Skin of body (tissue), 2 donors: Measurements from ENCODE around the gene SHMT2. TPM values are rescaled to one million over a fixed set of nuclear protein-coding genes. Genes with fewer than 3 reads are reported as not detected.
A peak's percentile ranks its signal among the peaks of the same experiment; 100 is the strongest.

Source experiments
- DNase-seq: peaks from one replicate; lab custom pipeline; 2025; lab: John Stamatoyannopoulos, UW
- total RNA-seq: library from RNA; depleted of rRNA; stranded (reverse); fragments of >200 nt; gene quantifications from one replicate; pipeline ENCODE4 v1.2.3, GENCODE V29; 2014

The SHMT2 gene
- total RNA-seq: 48.8 TPM

DNA sequence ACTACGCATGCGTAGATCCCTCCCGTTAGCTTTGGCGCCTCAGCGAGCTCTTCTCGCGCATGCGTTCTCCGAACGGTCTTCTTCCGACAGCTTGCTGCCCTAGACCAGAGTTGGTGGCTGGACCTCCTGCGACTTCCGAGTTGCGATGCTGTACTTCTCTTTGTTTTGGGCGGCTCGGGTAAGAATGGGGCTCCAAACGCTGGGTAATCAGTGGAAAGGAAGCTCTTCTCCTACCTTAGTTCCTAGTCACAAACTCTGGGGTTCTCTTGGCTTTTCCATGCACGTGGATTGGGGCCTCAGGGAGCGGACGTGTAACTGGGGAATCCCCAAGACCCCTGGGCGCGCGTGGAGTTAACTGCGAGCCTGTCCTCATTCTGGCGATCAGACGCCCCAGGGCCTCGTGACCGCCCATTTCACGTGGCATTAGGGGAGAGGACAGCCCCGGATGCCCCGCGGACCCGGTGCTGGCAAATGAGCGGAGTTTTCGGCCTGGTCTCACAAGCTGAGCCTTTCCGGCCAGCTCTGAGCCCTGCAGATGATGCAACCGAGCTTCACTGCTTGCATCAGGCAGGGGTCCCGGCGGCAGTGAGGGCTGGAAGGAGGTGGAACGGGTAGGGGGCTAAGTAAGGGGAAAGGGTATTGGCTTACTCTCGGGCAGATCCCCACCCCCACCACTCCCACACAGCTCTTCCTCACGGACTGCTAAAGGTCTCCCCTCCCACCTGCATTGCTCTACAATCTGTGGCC, at the start of gene SHMT2:
Gene SHMT2, plus strand, starts transcription at position 78 of the 747 bp plus-strand sequence. Its CDS starts 68 bp downstream, at position 146.
- peak; percentile 94 for DNase-seq

DNA sequence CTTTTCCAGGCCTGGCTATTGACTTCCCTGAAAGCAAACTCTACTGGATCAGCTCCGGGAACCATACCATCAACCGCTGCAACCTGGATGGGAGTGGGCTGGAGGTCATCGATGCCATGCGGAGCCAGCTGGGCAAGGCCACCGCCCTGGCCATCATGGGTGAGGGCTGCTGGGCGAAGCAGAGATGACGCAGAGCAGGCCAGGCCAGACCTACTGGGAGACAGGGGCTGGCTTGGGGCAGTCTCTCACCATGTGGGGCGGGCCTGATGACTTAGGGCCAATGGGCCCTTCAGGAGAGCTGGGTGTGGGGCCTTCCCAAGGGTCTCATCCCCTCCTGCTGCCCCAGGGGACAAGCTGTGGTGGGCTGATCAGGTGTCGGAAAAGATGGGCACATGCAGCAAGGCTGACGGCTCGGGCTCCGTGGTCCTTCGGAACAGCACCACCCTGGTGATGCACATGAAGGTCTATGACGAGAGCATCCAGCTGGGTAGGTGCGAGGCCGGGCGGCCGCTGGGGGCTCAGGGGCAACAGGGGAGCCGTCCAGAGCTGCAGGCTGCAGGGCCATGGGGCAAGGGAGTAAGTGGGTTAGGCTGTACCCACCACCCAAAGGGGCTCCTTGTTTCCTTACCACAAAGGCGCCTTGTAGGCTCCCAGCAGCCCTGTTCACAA, 49.1 kb upstream of the SHMT2 start:
- no peak for DNase-seq

DNA sequence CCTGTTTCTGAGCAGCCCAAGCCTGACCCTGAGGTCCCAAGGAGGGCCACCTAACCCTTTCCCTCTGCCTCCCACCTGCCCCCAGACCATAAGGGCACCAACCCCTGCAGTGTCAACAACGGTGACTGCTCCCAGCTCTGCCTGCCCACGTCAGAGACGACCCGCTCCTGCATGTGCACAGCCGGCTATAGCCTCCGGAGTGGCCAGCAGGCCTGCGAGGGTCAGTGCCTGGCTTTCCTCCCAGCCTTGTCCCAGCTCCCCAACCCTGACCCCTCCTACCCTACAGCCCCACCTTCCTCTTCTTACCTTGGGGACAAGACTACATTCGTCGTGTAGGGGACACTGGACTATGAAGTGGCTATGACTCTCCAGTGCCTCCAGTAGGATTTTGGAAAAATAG, 48.4 kb upstream of the SHMT2 start:
- DNase-seq: no peak

DNA sequence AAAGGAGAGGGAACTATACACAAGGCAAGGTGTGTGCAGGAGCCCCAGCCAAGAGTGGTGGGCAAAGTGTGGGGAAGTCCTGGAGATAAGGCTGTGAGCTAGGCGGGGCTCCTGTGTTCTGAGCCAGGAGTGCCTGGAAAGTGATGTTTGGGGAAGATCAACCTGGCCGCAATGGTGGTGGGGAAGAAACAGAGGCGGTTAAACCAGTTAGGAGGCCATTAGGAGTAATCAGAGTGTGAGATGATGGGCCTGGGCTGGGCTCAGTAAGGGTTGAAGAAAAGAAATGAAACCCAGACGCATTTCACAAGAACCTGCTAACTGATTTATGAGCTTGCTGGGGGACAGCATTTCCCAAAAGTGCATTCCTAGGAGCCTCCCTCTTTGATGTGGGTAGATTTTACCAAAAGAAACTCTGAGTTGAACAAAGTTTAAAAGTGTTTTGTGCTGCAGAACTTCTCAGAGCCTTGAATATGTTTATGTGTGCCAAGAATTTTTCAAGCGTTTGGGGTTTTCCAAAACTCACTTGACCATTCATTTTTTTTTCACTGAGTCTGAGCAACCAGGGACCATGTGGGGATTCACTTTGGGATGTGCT, 47.9 kb upstream of the SHMT2 start:
- no peak for DNase-seq

DNA sequence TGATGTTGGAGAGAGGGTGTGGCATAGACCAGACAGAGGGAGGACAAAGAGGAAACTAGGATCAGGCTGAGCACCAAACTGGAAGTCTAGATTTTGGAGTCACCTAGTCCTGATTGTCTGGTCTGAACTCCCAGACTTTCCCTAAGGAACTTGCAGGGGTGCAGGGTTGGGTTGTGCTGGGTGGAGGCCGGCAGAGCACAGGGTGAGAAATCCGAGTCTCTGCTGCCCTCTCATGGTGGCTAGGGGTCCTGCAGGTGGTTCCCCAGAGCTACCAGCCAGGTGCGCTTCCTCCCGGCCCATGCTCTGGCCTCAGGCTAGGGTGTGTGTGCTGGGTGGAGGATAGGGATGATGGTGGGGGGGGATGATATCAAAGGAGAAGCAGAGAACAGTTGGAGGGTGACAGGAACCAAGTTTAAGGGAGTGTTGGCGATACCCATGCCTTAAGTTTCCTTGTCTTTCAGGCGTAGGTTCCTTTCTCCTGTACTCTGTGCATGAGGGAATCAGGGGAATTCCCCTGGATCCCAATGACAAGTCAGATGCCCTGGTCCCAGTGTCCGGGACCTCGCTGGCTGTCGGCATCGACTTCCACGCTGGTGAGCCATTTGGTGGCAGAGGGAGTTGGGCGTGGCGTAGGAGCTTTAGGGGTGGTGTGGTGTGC, 46.5 kb upstream of the SHMT2 start:
- peak; percentile 56 for DNase-seq

DNA sequence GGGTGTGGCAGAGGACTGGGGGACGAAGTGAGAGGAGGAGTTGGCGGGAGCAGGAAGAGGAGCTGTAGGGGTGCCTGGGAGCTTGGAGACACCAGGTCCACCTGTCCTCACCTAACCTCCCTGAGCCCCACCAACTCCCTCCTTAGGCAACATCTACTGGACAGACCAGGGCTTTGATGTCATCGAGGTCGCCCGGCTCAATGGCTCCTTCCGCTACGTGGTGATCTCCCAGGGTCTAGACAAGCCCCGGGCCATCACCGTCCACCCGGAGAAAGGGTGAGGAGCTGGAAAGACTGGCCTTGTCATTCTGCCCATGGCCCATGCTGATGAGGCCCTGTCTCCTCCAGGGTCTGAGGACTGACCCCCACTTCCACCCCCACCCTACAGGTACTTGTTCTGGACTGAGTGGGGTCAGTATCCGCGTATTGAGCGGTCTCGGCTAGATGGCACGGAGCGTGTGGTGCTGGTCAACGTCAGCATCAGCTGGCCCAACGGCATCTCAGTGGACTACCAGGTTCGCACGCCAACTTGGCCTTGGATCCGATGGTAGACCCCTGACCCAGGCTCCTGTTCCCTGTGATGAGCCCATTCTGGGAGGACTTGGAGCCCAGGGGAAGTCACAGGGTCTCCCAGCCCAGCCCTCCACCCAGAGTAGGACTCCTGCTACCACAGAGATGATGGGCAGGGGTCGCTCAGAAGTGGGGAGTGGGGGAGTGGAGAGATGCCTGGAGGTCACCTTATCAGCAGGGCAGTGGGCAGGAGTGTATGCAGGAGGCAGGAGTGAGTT, 45.4 kb upstream of the SHMT2 start:
- no peak for DNase-seq

DNA sequence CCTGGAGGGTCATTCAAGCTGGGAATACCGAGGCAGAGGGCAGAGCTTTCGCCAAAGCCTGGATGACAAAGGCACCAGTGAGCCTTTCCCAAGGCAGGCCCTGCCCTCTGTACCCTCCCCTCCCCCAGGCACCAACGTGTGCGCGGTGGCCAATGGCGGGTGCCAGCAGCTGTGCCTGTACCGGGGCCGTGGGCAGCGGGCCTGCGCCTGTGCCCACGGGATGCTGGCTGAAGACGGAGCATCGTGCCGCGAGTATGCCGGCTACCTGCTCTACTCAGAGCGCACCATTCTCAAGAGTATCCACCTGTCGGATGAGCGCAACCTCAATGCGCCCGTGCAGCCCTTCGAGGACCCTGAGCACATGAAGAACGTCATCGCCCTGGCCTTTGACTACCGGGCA, 44.1 kb upstream of the SHMT2 start:
- DNase-seq: no peak

DNA sequence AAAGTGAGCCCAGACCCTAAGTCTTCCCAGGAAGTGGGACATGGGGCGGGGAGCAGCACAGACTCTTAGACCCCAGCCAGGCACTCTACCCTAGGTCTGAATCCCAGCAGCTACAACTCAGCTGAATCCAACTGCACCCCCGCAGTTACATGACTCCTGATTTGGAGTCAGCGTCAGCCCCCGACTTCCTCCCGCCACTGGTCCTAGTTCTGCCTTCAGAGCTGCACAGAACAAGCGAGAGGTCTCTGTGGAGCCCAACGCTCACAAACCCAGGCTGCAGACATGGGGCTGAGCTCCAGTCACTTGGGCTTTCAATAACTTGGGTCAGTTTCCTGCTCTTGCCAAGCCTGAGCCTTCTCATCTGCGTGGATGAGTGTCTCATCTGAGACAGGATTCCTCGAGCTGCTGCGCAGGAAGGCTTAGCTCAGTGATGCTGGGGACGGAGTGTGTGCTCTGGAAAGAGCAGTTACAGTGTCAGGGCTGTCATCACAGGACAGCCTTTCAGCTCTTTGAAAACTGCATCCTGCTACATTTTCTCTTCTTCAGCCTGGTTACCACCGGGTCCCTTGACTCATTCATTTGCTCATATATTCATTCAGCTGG, 43.5 kb upstream of the SHMT2 start:
- DNase-seq: no peak

DNA sequence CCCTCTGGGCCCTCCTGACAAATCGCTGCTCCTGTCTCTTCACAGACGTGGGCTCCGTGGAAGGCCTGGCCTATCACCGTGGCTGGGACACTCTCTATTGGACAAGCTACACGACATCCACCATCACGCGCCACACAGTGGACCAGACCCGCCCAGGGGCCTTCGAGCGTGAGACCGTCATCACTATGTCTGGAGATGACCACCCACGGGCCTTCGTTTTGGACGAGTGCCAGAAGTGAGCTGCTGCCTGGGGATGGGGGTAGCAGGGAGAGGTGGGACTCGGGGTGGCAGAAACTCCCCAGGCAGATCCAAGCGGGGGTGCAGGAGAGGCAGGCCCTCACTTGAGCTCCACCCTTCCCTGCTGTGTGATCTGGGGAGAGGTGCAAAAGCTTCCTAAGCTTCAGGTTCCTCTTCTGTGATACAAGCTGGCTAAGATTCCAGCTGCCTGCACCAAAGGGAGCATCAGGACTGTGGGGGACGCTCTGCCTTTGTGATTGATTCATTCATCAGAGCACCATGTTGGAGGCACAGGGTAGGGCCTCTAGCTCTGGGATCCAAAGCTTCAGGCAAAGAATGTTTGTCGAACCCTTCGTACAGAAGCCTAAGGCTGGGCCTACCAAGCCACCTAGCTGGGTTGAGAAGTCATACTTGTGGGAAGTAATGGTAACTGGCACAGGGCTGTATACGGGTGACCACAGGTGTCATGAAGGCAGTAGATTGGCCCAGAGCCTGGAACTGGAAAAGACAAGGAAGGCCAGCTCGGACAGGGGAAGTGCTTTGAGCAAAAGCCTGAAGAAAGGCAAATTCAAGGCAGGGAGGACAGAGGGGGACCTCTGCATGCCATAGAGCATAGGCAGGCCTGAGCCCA, 42.1 kb upstream of the SHMT2 start:
- DNase-seq: no peak

DNA sequence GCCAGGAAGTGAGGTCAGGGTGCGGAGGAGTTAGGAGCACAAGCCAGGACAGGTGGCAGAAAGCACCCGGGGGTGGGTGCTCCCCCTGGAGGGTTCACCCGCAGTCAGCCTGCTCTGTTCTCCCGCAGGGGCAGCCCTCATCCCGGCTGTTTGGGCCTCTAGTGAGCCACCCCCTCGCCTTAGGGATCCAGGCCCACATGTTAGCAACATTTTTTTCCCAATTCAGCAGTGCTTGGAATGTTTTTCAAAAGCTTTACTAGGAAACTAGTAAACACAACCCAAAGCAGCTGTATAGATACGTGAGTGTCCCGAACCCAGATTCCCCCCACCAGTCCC, 41.5 kb upstream of the SHMT2 start:
- DNase-seq: no peak

DNA sequence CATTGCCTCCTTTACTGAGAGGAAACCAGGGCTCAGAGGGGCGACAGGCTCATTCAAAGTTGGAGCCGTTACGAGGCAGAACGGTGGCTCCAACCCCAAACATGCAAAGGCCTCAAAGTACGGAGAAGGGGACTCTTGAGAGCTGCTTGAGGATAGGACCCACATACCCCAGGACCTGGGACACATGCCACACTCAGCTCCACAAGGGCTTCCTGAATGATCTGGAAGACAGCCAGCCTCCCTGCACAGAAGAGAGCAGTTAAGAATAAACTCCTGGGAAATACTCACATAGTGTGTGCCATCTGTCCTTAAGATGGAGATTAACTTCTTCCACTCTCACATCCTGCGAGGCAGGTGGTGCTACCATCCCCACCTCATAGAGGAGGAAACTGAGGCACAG, 39.5 kb upstream of the SHMT2 start:
- DNase-seq: no peak

DNA sequence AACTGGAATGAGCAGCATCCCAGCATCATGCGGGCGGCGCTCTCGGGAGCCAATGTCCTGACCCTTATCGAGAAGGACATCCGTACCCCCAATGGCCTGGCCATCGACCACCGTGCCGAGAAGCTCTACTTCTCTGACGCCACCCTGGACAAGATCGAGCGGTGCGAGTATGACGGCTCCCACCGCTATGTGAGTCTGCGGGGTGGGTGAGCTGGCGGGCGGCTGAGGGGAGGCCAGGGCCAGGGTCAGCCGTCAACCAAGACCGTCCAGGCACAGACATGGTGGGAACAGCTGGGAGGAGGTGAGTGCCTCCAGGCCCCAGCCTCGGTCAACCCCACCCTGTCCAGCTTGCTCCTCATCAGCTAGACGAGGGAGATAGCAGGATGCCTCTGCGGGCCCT, 38.7 kb upstream of the SHMT2 start:
- DNase-seq: no peak

DNA sequence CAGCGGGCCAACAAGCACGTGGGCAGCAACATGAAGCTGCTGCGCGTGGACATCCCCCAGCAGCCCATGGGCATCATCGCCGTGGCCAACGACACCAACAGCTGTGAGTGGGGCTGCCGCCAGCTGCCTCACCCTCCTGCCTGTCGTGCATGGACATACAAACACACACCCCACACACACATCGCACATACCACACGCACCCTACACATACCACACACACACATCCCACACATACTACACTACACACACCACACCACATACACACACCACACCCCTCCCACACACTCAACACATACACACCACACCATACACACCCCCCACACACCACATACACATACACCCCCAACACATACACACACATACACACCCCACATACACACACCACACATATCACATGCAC, 38.1 kb upstream of the SHMT2 start:
- DNase-seq: no peak

DNA sequence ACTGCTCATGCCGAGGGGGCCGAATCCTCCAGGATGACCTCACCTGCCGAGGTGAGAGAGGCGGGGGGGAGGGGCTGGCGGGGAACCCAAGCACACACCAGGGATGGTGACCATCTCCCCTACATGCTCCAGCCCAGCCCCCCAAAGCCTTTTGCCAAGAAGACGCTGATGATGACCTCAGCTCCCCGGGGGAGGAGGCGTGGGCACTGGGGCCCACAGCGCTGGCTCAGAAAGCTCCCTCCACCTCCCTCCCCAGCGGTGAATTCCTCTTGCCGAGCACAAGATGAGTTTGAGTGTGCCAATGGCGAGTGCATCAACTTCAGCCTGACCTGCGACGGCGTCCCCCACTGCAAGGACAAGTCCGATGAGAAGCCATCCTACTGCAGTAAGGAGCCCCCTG, 36.6 kb upstream of the SHMT2 start:
- no peak for DNase-seq

DNA sequence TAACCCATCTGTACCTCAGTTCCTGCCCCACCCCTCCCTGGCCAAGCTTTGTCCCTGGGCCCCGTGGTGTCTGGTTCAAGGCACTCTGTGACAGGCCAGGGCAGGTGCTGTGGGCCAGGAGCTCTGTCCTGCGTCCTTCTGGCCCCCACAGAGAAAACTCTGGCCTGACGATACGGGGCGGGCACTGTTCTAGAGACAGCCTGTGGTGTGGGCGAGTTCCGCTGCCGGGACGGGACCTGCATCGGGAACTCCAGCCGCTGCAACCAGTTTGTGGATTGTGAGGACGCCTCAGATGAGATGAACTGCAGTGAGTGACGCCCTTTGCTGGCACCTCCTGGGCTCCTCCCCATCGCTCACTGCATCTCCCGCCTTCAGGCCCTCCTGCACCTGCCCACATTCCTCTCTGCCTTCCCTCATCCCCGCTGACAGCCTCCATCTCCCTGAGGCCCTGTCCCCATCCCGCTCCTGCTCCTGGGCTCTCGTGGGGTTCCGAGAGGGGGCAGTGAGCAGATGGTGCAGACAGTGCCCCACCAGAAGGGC, 35.7 kb upstream of the SHMT2 start:
- DNase-seq: no peak

DNA sequence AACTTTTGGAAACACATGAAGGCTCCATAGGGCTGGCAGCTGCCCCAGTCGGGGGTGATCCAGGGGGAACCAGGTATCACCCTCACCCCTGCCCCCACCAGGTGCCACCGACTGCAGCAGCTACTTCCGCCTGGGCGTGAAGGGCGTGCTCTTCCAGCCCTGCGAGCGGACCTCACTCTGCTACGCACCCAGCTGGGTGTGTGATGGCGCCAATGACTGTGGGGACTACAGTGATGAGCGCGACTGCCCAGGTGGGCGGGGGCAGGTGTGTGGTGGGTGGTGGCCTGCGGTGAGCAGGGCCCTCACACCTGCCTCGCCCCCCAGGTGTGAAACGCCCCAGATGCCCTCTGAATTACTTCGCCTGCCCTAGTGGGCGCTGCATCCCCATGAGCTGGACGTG, 35.3 kb upstream of the SHMT2 start:
- no peak for DNase-seq

DNA sequence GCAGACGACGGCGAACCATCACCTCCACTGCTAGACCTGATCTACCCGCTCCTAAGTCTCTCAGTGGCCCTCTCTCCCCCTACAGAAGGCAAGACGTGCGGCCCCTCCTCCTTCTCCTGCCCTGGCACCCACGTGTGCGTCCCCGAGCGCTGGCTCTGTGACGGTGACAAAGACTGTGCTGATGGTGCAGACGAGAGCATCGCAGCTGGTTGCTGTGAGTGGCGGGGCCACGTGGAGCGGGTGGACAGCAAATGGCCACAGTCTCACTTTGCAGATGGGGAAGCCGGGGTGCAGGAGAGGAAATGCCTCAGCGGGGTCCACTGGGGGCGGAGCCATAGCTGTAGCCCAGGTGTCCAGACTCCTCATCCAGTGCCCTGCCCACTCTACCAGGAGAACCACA, 34.3 kb upstream of the SHMT2 start:
- DNase-seq: no peak

DNA sequence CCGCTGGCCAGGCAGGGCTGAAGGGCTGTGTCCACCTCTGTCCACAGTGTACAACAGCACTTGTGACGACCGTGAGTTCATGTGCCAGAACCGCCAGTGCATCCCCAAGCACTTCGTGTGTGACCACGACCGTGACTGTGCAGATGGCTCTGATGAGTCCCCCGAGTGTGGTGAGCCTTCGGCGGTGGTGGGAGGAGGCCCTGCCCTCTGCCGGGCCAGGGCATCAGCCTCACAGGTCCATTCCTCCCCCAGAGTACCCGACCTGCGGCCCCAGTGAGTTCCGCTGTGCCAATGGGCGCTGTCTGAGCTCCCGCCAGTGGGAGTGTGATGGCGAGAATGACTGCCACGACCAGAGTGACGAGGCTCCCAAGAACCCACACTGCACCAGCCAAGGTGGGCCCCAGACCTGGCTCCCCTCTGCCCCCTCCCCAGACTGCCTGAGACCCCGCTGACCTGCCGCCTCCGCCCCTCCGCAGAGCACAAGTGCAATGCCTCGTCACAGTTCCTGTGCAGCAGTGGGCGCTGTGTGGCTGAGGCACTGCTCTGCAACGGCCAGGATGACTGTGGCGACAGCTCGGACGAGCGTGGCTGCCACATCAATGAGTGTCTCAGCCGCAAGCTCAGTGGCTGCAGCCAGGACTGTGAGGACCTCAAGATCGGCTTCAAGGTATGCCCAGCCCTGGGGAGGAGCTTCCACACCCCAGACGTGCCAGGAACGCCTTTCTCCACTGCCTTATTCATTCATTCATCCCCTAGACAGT, 33.7 kb upstream of the SHMT2 start:
- DNase-seq: no peak

DNA sequence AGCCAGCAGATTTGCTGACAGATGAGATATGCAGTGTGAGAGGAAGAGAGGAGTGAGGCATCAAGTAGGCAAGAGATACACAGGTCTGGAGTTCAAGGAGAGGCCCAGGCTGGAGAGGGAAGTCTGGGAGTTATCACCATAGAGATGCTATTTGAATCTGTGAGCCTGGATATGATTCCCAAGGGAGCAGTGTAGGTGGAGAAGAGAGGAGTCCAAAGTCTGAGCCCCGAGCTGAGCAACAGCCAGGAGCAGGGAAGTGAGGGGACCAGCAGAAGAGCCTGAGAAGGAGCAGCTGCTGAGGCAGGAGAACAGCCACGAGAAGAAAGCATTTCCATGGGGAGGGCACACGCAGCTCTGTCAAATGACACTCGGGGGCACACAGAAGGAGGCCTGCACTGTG, 33.1 kb upstream of the SHMT2 start:
- DNase-seq: no peak
